Left lung (tissue), 10 donors: Measurements from ENCODE around the gene IGF2BP2. TPM values are rescaled to one million over a fixed set of nuclear protein-coding genes. Genes with fewer than 3 reads are reported as not detected.

Source experiments
- ATAC-seq: fragments of 200-7000 bp; cut with Tn5 transposase; one replicate; pipeline ENCODE4 v1.9.1; 2020; ENCODE audit warnings: moderate library complexity
- DNase-seq, 4 donors: peaks; one replicate each; pipeline ENCODE4 v3.0.0-alpha.2; 2013 to 2020
- H3K27ac ChIP-seq, 2 donors: fragments of 200-600 bp; sonication (generic) in 1 of 2; one replicate each; pipeline versions ENCODE4 v1.5.0 to v1.8.0; 2020 to 2021
- H3K27me3 ChIP-seq, 2 donors: fragments of 200-600 bp; sonication (generic) in 1 of 2; one replicate each; pipeline versions ENCODE4 v1.5.0 to v1.8.0; 2020 to 2021
- H3K36me3 ChIP-seq, 2 donors: fragments of 200-600 bp; sonication (generic) in 1 of 2; one replicate each; pipeline versions ENCODE4 v1.5.0 to v1.8.0; 2020 to 2021
- H3K4me1 ChIP-seq, 2 donors: fragments of 200-600 bp; one replicate each; pipeline ENCODE4 v1.8.0; 2021
- H3K4me3 ChIP-seq, 2 donors: fragments of 200-600 bp; sonication (generic) in 1 of 2; one replicate each; pipeline versions ENCODE4 v1.5.0 to v1.8.0; 2020 to 2021; ENCODE audit warnings: mild to moderate bottlenecking in 1 of 2
- H3K9me3 ChIP-seq, 2 donors: fragments of 200-600 bp; sonication (generic) in 1 of 2; one replicate each; pipeline versions ENCODE4 v1.5.0 to v1.8.0; 2020 to 2021
- CTCF ChIP-seq, 2 donors: fragments of 200-600 bp; sonication (generic) in 1 of 2; IDR thresholded peaks; one replicate each; pipeline versions ENCODE4 v1.5.0 to v1.8.0; 2021; ENCODE audit warnings: antibody characterized with exemption in 2 of 2
- intact Hi-C, 2 donors: fragments of 100-400 bp; cut with DNase I; formaldehyde crosslinking; loops; one replicate each; pipeline versions ENCODE4 v1.11.2 to v1.14.2; 2022
- polyA plus RNA-seq, 6 donors: library from polyadenylated mRNA; unstranded; fragments of 120-200 nt; gene quantifications; one replicate each; pipeline ENCODE4 v1.2.1, GENCODE V29; 2013; ENCODE audit not compliant: insufficient read length in 6 of 6
- total RNA-seq, 2 donors: library from RNA; stranded (reverse); fragmentation: NEBNext Ultra II Directional; extraction: Animal tissue kit (Norgen Biotek cat#: 25700); gene quantifications; one replicate each; pipeline ENCODE4 v1.2.1, GENCODE V29; 2021
- donor health status: DM: no; HTN: yes; CAD: no.
- donor health status: DM: no; HTN: no; CAD: no.

IGF2BP2 gene
- total and polyA plus RNA-seq, 8 donors, result 16.8 to 78.9 (median 67.7) TPM

GRCh38 chr3:185716436-185717108, 108.3 kb downstream of the IGF2BP2 start:
- no peak for DNase-seq

GRCh38 chr3:185715091-185715490, 109.8 kb downstream of the IGF2BP2 start:
- Histone ChIP-seq H3K27ac (no peak overlapping the region), H3K4me1 (peaks cover 8 to 15% of the 10 kb centered on the region in 2 donors), H3K4me3 (no peak overlapping the region), H3K9me3 (no peaks in the 10 kb centered on the region), H3K36me3 (no peaks in the 10 kb centered on the region), H3K27me3 (no peaks in the 10 kb centered on the region)
- DNase-seq, result no peak
- peak; percentile 77 for ATAC-seq
- no peak for TF ChIP-seq CTCF (IDR thresholded peaks at IDR 0.05)
- intact Hi-C loops, result no loop called here

More at GRCh38 chr3:185716436-185717108, 108.3 kb downstream of the IGF2BP2 start:
- H3K4me3 ChIP-seq, result no peak overlapping the region
- H3K4me1 ChIP-seq, result peaks cover 8% of the 10 kb centered on the region in 2 donors
- H3K36me3 ChIP-seq, result no peaks in the 10 kb centered on the region
- H3K27me3 ChIP-seq, result no peaks in the 10 kb centered on the region
- no peak for TF ChIP-seq CTCF (IDR thresholded peaks at IDR 0.05)
- ATAC-seq, result no peak
- intact Hi-C loops, result no loop called here
- no peak overlapping the region for H3K27ac ChIP-seq
- no peaks in the 10 kb centered on the region for H3K9me3 ChIP-seq

- intact Hi-C loops, result no loop called here
- ATAC-seq (no peak), DNase-seq (no peak)
- Histone ChIP-seq H3K27me3 (no peaks in the 10 kb centered on the region), H3K36me3 (no peaks in the 10 kb centered on the region), H3K4me3 (no peak overlapping the region), H3K4me1 (peaks cover 8 to 15% of the 10 kb centered on the region in 2 donors), H3K9me3 (no peaks in the 10 kb centered on the region), H3K27ac (no peak overlapping the region)
- TF ChIP-seq CTCF (IDR thresholded peaks at IDR 0.05), result no peak
Observed at GRCh38 chr3:185714085-185714484, 110.8 kb downstream of the IGF2BP2 start.

- no peak overlapping the region for H3K4me3 ChIP-seq
- H3K9me3 ChIP-seq, result no peaks in the 10 kb centered on the region
- H3K27me3 ChIP-seq, result no peaks in the 10 kb centered on the region
- intact Hi-C loops, result no loop called here
- H3K4me1 ChIP-seq, result peaks cover 7 to 15% of the 10 kb centered on the region in 2 donors
- no peaks in the 10 kb centered on the region for H3K36me3 ChIP-seq
- DNase-seq, result no peak
- ATAC-seq, result no peak
- no peak overlapping the region for H3K27ac ChIP-seq
- TF ChIP-seq CTCF (IDR thresholded peaks at IDR 0.05), result no peak
Observed at GRCh38 chr3:185713015-185713414, 111.8 kb downstream of the IGF2BP2 start.

GRCh38 chr3:185712337-185712736, 112.5 kb downstream of the IGF2BP2 start:
- no peak for TF ChIP-seq CTCF (IDR thresholded peaks at IDR 0.05)
- H3K27me3 ChIP-seq, result no peaks in the 10 kb centered on the region
- ATAC-seq (no peak), DNase-seq (no peak)
- intact Hi-C loops, result no loop called here
- no peaks in the 10 kb centered on the region for H3K9me3 ChIP-seq
- peaks cover 4 to 11% of the 10 kb centered on the region in 2 donors for H3K4me1 ChIP-seq
- H3K4me3 ChIP-seq, result no peak overlapping the region
- H3K36me3 ChIP-seq, result no peaks in the 10 kb centered on the region
- H3K27ac ChIP-seq, result no peak overlapping the region
